Medulla oblongata (tissue), 1 donor: ENCODE results near the gene SHISAL1.

Experiments used
- DNase-seq: peaks from one replicate; pipeline ENCODE4 v3.0.0-alpha.2; 2015; ENCODE audit errors: extremely low spot score

The SHISAL1 gene

DNA sequence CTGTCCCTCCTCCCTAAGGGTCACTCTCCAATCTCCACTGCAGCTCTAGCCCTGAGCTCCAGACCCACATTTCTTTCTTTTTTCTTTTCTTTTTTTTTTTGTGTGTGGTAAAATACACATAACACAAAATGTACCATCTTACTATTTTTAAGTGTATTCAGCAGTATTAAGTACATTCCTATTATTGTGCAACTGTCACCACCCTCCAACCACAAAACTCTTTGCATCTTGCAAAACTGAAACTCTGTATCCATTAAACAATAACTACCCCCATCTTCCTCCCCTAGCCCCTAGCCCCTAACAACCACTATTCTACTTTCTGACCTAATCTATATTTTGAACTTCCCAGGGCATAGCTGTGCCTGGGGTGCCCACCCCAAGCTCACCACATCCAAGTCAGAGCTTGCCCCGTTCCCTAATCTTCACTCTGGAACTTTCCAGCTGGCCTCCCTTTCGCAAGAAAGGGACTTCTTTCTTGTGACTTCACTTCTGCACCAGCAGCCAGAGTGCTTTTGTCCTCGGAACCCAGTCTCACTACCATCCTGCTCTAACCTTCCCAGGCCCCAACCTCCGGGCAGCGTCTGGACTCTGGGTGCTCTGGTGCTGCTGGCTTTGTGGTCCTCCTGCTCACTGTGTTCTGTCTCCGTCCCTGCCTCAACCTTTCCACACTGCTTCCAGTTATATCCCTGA is 101.3 kb downstream of the SHISAL1 start:
- DNase-seq, result no peak

DNA sequence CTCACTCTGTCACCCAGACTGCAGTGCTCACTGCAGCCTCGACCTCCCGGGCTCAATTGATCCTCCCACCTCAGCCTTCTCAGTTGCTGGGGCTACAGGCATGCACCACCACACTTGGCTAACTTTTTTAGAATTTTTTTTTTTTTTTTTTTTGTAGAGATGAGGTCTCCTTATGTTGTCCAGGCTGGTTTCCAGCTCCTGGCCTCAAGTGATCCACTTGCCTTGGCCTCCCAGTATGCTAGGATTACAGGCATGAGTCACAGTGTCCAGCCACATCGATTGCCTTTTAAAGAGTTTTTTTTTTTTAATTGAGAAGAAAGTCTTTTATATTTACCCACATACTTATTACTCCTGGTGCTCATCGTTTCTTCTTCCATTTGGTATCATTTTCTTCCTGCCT is 102.0 kb downstream of the SHISAL1 start:
- DNase-seq, result no peak

DNA sequence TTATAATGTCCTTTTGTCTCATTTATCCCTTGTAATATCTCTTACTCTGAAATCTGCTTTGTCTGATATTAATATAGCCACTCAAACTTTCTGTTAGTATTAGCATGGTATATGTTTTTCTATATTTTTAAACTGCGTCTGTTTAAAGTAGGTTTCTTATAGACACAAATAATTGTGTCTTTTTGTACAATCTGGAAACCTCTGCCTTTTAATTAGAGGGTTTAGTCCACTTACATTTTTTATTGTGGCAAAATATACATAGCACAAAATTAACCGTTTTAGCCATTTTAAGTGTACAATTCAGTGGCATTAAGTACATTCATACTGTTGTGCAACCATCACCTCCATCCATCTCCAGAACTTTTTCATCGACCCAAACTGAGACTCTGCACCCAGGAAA is 103.4 kb downstream of the SHISAL1 start:
- DNase-seq, result no peak

DNA sequence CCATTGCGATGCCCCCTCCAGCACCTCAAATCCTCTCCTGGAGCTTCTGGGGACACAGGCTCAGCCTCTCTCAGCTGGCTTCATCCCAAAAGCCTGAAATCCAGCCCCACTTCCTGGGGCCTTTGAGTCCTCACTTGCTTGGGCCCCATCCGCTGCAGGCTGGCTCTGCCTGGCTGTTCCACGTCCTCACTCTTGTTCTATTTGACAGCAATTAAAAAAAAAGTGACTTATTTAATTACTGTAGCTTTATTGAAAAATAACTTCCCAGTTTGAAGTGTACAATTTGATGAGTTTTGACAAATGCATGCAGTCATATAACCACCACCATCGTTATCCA is 104.8 kb downstream of the SHISAL1 start:
- no peak for DNase-seq

- DNase-seq, result no peak
These were observed 105.4 kb downstream of the SHISAL1 start for GRCh38 chr22:44207173-44207980.

- no peak for DNase-seq
These were observed 106.1 kb downstream of the SHISAL1 start for GRCh38 chr22:44206696-44207095.

GRCh38 chr22:44206330-44206645 is 106.5 kb downstream of the SHISAL1 start:
- no peak for DNase-seq

DNA sequence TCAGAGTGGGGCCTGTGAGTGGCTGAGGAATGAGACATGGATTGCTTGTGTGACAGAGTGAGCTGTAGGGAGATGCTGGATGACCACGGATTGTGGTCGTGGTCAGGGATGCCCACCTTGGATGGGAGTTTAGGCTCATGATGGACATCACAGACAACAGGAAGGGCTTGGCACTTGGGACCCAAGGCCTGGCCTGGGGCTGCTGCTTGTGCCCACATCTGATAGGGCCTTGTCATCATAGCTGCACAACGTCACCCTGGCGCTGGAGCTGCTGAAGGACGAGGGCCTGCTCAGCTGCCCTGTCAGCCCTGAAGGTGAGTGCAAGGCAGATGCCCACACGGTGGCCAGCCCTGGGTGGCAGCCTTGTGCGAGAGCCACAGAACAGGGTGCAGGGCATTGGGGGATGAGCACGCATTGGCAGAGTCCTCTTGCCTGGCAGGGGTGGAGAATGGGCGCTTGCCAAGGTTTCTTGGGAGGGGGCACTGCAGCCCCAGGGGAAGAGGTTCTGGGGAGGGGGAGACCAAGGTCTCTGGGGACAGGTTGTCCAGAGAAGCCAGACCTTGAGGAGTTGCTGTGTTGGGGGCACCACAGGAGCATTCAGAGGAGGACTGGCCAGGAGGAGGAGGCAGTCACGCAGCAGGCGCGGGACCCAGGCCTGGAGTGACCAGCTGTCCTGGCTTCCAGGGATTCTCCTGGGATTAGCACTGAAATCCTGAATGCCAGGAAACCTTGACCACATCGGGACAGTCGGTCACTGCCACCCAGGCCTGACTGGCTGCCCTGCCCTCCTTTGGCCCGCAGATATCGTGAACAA is 107.0 kb downstream of the SHISAL1 start:
- DNase-seq, result no peak

DNA sequence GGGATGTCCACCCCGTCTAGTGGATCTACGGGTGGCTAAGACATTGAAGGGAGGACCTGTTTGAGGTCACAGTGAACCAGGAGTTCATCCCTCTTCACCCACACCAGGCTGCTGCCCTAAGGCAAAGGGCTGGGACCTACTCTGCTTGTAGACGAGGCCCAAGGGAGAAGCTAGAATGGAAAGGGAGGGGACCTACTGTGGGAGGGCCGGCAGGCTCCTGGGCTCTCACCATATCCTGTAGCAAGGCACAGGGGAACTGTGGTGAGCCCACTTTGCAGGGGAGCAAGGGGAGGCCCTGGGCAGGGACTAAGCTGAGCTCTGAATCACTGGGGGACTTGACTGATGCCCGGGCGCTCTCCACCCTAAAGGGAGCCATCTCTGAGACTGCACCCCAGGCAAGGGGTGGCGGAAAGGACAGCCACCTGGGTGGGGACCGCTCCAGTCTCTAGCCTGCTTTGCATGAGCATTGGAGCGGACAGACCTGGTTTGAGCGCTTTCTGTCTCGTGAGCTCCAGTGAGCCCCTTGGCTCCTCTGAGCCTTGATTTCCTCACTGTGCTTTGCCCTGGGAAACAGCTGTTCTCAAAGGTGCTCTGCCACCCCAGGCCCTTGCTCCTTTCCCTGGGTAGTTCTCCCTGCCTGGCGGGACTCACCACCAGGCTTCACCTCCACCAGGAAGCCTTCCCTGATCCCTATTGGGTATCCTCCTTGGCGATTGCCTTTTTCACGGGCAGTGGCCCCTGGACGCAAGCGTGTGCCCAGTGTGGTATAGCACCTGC is 107.8 kb downstream of the SHISAL1 start:
- no peak for DNase-seq

DNA sequence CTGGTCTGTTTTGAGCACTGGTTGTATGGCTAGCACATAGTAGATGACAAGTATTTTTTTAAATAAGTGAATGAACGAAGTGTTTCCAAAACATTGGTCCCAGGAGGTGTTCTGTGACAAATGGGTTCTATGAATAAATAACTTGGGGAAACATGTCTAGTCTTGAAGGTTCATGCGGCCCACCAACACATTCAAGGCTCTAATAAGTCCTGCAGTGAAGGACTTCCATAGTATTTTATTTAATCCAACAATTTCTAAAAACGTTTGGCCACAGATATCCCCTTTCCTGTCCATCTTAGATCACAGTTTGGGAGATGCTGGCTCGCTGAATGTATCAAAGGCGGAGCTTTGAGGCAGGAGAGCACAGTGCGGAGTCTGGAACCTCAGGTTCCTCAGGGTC is 109.5 kb downstream of the SHISAL1 start:
- DNase-seq, result no peak

DNA sequence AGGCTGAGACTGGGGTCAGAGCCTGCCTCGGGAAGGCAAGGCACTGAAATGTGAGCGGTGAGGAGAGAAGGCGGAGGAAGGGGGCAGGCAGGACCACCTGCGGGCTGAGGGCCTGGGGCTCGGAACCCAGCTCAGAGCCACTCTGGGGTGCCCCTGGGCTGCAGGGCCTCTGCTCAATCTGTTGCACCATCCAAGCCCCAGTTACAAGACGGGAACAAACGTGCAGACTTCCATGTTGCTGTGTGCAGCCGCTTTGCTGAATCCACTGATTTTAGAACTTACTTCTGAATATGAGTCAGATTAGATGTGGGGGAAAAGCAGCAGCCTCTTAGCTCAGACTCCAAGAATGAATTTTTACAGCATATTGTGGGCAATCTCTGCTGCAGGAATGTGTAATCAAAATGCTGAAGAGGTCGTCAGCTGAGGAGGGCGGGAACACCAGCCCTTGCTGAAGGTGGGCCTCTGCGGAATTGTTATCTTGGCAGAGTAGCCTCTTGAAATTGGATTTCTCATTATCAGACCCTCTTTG is 110.4 kb downstream of the SHISAL1 start:
- DNase-seq, result no peak

DNA sequence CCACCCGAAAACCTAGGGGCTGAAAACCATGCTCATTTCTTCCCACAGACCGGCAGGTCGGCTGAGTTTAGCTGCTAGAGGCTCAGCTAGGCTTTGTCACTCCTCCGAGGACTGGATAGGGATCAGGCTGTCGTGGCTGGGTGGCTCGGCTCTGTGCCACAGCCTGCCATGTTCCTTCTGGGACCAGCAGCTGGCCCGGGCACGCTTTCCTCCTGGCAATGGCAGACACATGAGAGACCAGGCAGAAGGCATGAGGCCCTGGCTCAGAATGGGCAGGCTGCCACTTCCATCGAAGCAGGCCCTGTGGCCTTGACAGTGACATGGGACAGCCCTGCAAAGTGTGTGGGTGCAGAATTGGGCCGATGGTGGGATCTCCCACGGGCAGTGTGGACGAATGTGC is 111.1 kb downstream of the SHISAL1 start:
- DNase-seq, result no peak

- no peak for DNase-seq
These were observed 111.7 kb downstream of the SHISAL1 start for GRCh38 chr22:44200855-44201550.

GRCh38 chr22:44200451-44200850 is 112.3 kb downstream of the SHISAL1 start:
- no peak for DNase-seq

DNA sequence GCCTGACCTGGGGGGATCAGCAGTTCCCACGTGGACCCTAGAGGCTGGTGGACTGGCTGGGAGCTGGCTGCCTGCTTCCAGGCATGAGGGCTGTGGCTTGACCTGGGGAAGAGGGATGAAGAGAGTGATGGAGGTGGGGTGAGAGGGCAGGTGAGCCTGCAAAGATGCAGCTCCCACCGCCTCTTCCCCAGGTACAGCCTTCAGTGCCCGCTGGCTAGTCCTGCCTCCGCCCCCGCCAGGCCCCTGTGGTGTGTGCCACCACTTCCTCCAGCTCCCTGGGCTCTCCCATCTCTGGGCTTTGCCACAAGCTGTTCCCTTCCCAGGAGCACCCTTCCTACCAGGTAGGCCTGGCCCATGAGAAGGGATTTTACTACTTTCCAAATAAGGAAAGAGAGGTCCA is 112.9 kb downstream of the SHISAL1 start:
- no peak for DNase-seq

- no peak for DNase-seq
These were observed 113.6 kb downstream of the SHISAL1 start for GRCh38 chr22:44199164-44199563.

GRCh38 chr22:44197271-44197670 is 115.5 kb downstream of the SHISAL1 start:
- no peak for DNase-seq

GRCh38 chr22:44196731-44197131 is 116.0 kb downstream of the SHISAL1 start:
- no peak for DNase-seq

- DNase-seq, result no peak
These were observed 116.5 kb downstream of the SHISAL1 start for GRCh38 chr22:44196241-44196640.

DNA sequence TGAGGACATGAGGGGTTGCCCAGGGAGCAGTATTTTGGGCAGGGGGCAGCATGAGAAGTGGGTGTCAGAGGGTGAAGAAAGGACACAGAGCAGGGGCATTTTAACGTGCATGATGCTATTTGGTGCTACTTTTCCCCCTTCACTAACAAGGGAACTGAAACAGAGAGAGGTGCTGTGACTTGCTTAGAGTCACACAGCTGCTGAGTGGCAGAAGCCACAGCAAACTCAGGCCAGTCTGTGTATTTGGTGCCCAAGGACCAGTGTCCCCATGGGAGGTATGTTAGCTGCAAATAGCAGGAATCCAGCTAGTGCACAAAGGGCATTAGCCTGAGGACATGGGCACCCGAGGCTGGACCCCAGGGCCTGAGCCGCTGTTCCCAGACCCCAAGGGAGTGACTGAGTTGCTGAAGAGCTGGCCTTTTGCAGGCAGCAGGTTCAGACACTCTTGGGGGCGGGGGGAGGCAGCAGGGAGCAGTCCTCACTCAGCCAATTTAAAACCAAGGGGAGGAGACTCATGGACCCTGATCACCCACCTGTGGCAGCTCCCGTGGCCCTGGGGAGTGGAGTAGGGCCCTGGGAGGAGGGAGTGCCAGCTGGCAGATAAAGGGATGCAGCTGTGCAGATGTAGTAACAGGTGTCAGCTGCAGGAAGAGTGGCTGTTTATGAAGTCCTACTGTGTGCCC is 117.4 kb downstream of the SHISAL1 start:
- DNase-seq, result no peak

GRCh38 chr22:44194569-44194968 is 118.2 kb downstream of the SHISAL1 start:
- DNase-seq, result no peak
